K562 (cell line): Measurements from ENCODE around the gene PIP5K1B. TPM values are rescaled to one million over a fixed set of nuclear protein-coding genes. Genes with fewer than 3 reads are reported as not detected.

Source experiments
- ATAC-seq: fragments of 200-7000 bp; cut with Tn5 transposase; 3 replicates; pipeline ENCODE4 v1.9.1; 2020; ENCODE audit warnings: moderate library complexity
- BruUV-seq: library from RNA; stranded (reverse); fragments of 400-500 nt; replicated peaks from 2 replicates; lab custom pipeline; 2021; lab: Mats Ljungman, UMichigan
- CTCF ChIA-PET: fragments of 300-600 bp; formaldehyde crosslinking; extraction: SDS; loops from one replicate; lab custom pipeline; 2021; ENCODE audit warnings: low intra/inter-chr PET ratio; lab: Yijun Ruan, JAX
- POLR2A ChIA-PET: fragments of 300-600, 350-650 bp; sonication (Branson Sonifier 250); formaldehyde crosslinking; extraction: SDS; loops from one replicate; lab custom pipeline; 2021; ENCODE audit warnings: antibody characterized with exemption, inconsistent platforms; lab: Yijun Ruan, JAX
- DNase-seq, 4 experiments: peaks; one replicate each; pipeline versions ENCODE4 v3.0.0 to v3.0.0-alpha.2; 2011 to 2018; ENCODE audit warnings: low spot score in 3 of 4, mixed read lengths in 3 of 4; ENCODE audit errors: extremely low read depth in 1 of 4
- FAIRE-seq: peaks from 2 replicates; lab custom pipeline; 2011; peaks lifted over from hg19 to GRCh38; lab: Jason Lieb, UNC
- H2AFZ ChIP-seq: 2 replicates; pipeline ENCODE4 v1.6.0; 2011; ENCODE audit warnings: low read depth, low read length, control low read depth, inconsistent platforms
- H3K27ac ChIP-seq: fragments of 200-600 bp; 3 replicates; pipeline ENCODE4 v1.8.0; 2011; ENCODE audit warnings: low read depth, mild to moderate bottlenecking, control low read depth, inconsistent platforms, low read length, moderate library complexity, mixed read lengths; ENCODE audit errors: extremely low read depth
- H3K27me3 ChIP-seq, 2 experiments: fragments of 300-600 bp in 1 of 2; 2 replicates in 1 of 2; 3 replicates in 1 of 2; pipeline versions ENCODE4 v1.6.0 to v1.8.0; 2011; ENCODE audit warnings: inconsistent platforms in 2 of 2, low read length in 2 of 2, mild to moderate bottlenecking in 1 of 2, mixed read lengths in 1 of 2, moderate library complexity in 1 of 2; ENCODE audit not compliant: control insufficient read depth in 2 of 2, insufficient read depth in 2 of 2
- H3K36me3 ChIP-seq: fragments of 300-600 bp; 3 replicates; pipeline ENCODE4 v1.8.0; 2011; ENCODE audit warnings: mild to moderate bottlenecking, low read length, inconsistent platforms; ENCODE audit not compliant: control insufficient read depth, insufficient read depth
- H3K4me1 ChIP-seq, 2 experiments: fragments of 200-600 bp in 1 of 2; replicated peaks in 1 of 2; 2 replicates in 1 of 2; 3 replicates in 1 of 2; pipeline versions ENCODE4 v1.5.1 to v1.8.0; 2011; ENCODE audit warnings: inconsistent platforms in 2 of 2, low read length in 2 of 2, mild to moderate bottlenecking in 1 of 2, mixed read lengths in 1 of 2, moderate library complexity in 1 of 2; ENCODE audit not compliant: control insufficient read depth in 2 of 2, insufficient read depth in 2 of 2
- H3K4me2 ChIP-seq: 2 replicates; pipeline ENCODE4 v1.6.1; 2011; ENCODE audit warnings: low read length, control low read depth, inconsistent platforms, mixed read lengths; ENCODE audit not compliant: insufficient read depth
- H3K4me3 ChIP-seq: fragments of 200-600 bp; sonication (generic), shearing (Covaris generic); 2 replicates; pipeline ENCODE4 v1.5.1; 2016; ENCODE audit warnings: control low read depth, inconsistent platforms
- H3K79me2 ChIP-seq: fragments of 200-600 bp; 3 replicates; pipeline ENCODE4 v1.8.0; 2011; ENCODE audit warnings: low read length, inconsistent platforms; ENCODE audit not compliant: control insufficient read depth, insufficient read depth
- H3K9ac ChIP-seq, 2 experiments: 2 replicates each; pipeline versions ENCODE4 v1.6.0 to v1.6.1; 2011; ENCODE audit warnings: low read depth in 2 of 2, low read length in 2 of 2, control low read depth in 1 of 2, inconsistent platforms in 1 of 2, mild to moderate bottlenecking in 1 of 2, mixed read lengths in 1 of 2; ENCODE audit not compliant: insufficient read depth in 1 of 2
- H3K9me1 ChIP-seq: one replicate; pipeline ENCODE4 v1.6.0; 2011; ENCODE audit warnings: inconsistent platforms, mild to moderate bottlenecking, low read length, moderate library complexity; ENCODE audit not compliant: control insufficient read depth, insufficient read depth
- H3K9me3 ChIP-seq: replicated peaks from 2 replicates; pipeline ENCODE4 v1.5.1; 2011; ENCODE audit warnings: low read depth, low read length, inconsistent platforms; ENCODE audit not compliant: control insufficient read depth, insufficient read depth
- H4K20me1 ChIP-seq: replicated peaks from 2 replicates; pipeline ENCODE4 v1.6.1; 2011; ENCODE audit warnings: low read length, inconsistent platforms, mixed read lengths; ENCODE audit not compliant: control insufficient read depth, insufficient read depth
- CHD1 ChIP-seq: fragments of 200-600 bp; sonication (generic); IDR thresholded peaks from one replicate; pipeline ENCODE4 v1.6.1; 2012; ENCODE audit warnings: mild to moderate bottlenecking, moderate library complexity, low read length, inconsistent platforms
- DPF2 ChIP-seq: fragments of 450-650 bp; IDR thresholded peaks from 2 replicates; pipeline ENCODE4 v1.6.1; 2016
- FOXK2 ChIP-seq, 2 experiments: fragments of 450-650 bp; IDR thresholded peaks in 1 of 2; conservative IDR thresholded peaks in 1 of 2; 2 replicates each; pipeline ENCODE4 v1.6.1; 2016; ENCODE audit warnings: low read depth in 2 of 2, mild to moderate bottlenecking in 1 of 2
- WGBS: fragments of 100-300 bp; shearing (Covaris generic); methylation state at CpG from one replicate; pipeline ENCODE4 v1.1.6; 2016; ENCODE audit warnings: low coverage, mixed read lengths; ENCODE audit not compliant: insufficient coverage; ENCODE audit errors: missing lambda C conversion rate; 5-methylcytosine and 5-hydroxymethylcytosine counted together
- in situ Hi-C: fragments of 300-500 bp; cut with MboI; formaldehyde crosslinking; loops from 4 replicates; pipeline ENCODE4 v1.15.0; 2018; ENCODE audit warnings: inconsistent platforms, mixed read lengths
- intact Hi-C: fragments of 100-400 bp; cut with micrococcal nuclease; formaldehyde crosslinking; loops from 2 replicates; pipeline ENCODE4 v1.14.2; 2022
- polyA plus RNA-seq, 8 experiments: library from polyadenylated mRNA; depleted of rRNA in 4 of 8; stranded (reverse) in 5 of 8; unstranded in 3 of 8; fragments of >200 nt; fragmentation: Nextera tagmentation in 2 of 8; fragmentation: Illumina TruSeq in 1 of 8; extraction: Ambion mirVana in 2 of 8; extraction: Trizol in 1 of 8; gene quantifications; 2 replicates each; pipeline versions ENCODE4 v1.2.1 to v1.2.3, GENCODE V29; 2011 to 2014; ENCODE audit warnings: inconsistent platforms in 1 of 8, missing spikeins in 1 of 8
- total RNA-seq, 7 experiments: library from RNA; depleted of rRNA in 6 of 7; stranded (reverse); fragments of >200 nt in 6 of 7; fragmentation: Illumina TruSeq in 2 of 7; extraction: Trizol in 2 of 7; gene quantifications; 2 replicates each; pipeline versions ENCODE4 v1.2.1 to v1.2.3, GENCODE V29; 2011 to 2021; ENCODE audit warnings: low replicate concordance in 1 of 7
- TF ChIP-seq, protein P1 (sequence below), 3 experiments: IDR thresholded peaks in 2 of 3; conservative IDR thresholded peaks in 1 of 3; 2 replicates each; pipeline ENCODE4 v1.5.1; 2011 to 2012; ENCODE audit warnings: low read length in 3 of 3, mild to moderate bottlenecking in 3 of 3, control low read depth in 2 of 3, improper control_type of control experiment in 1 of 3, inconsistent platforms in 1 of 3, low read depth in 1 of 3, mixed read lengths in 1 of 3, moderate library complexity in 1 of 3; ENCODE audit not compliant: insufficient read depth in 2 of 3

Gene PIP5K1B
- total and polyA plus RNA-seq, 9 of the 15 experiments (the other 6 are each of a cell fraction or from before 2014, with no cell fraction given): 3.1 to 12.9 (median 7.4) TPM

DNA sequence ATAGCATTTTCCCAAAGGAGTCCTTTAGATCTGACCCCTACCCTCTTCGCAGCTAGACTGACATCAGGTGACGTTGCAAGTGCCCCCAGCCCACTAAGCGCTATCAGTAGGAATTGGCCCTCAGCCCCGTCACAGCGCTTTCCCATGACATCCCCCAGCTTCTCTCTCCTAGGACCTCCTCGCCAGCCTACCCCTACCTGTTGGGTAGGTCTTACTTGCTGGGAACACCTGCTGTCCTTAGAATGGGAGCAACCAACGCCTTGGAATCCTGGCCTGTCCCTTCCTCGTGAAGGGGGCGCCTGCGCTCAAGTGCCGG lies 584 bp upstream of the PIP5K1B start:
- peak overlapping the region; percentile 75 for H3K4me3 ChIP-seq
- peak overlapping the region; percentile 77; the same call in 2 of the 3 replicates for H3K27ac ChIP-seq
- peak overlapping the region; percentile 83 for H3K4me2 ChIP-seq

More for the DNA sequence above, 584 bp upstream of the PIP5K1B start:
- ChIA-PET CTCF (no interaction called here), POLR2A (interaction anchor here (0.9 to 1.2 kb wide), 5 partner anchors 9 to 73 kb away, joined by 3 to 4 read pairs (median 3); no protein-coding TSS in a partner anchor)
- H3K79me2 ChIP-seq: peaks cover 37% of the 10 kb centered on the region
- H3K36me3 ChIP-seq: no peaks in the 10 kb centered on the region
- in situ Hi-C loops (loop anchor here (5.0 kb wide), 1 partner anchor 73 kb away; no protein-coding TSS in a partner anchor), intact Hi-C loops (no loop called here)
- TF ChIP-seq, protein P1, sequence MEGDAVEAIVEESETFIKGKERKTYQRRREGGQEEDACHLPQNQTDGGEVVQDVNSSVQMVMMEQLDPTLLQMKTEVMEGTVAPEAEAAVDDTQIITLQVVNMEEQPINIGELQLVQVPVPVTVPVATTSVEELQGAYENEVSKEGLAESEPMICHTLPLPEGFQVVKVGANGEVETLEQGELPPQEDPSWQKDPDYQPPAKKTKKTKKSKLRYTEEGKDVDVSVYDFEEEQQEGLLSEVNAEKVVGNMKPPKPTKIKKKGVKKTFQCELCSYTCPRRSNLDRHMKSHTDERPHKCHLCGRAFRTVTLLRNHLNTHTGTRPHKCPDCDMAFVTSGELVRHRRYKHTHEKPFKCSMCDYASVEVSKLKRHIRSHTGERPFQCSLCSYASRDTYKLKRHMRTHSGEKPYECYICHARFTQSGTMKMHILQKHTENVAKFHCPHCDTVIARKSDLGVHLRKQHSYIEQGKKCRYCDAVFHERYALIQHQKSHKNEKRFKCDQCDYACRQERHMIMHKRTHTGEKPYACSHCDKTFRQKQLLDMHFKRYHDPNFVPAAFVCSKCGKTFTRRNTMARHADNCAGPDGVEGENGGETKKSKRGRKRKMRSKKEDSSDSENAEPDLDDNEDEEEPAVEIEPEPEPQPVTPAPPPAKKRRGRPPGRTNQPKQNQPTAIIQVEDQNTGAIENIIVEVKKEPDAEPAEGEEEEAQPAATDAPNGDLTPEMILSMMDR (IDR thresholded peaks at IDR 0.05 in 2 of 3, conservative IDR thresholded peaks at IDR 0.05 in 1 of 3; ENCODE audit: insufficient read depth in 2 of 3, low read depth in 1 of 3, low read length in 3 of 3): no peak
- peak; percentile 9 for TF ChIP-seq CHD1
- no peak for TF ChIP-seq FOXK2 (conservative IDR thresholded peaks at IDR 0.05 in 1 of 2, IDR thresholded peaks at IDR 0.05 in 1 of 2; ENCODE audit: low read depth in 2 of 2)
- TF ChIP-seq DPF2: 0 out of 2 replicates have a peak, but pooled peaks have one; percentile 1
- DNase-seq (no peak), ATAC-seq (no peak), FAIRE-seq (no peak)
- WGBS: 8% methylated on average over 11 of the region's 11 CpGs
- H3K4me1 ChIP-seq: peaks cover 19 to 20% of the 10 kb centered on the region in 2 experiments; a peak in 4 of 5 replicates
- no peaks in the 10 kb centered on the region for H4K20me1 ChIP-seq
- no peaks in the 10 kb centered on the region for H3K9me3 ChIP-seq
- peak overlapping the region; percentile 62 to 85; a peak in 3 of 4 replicates for H3K9ac ChIP-seq
- H3K9me1 ChIP-seq: no peaks in the 10 kb centered on the region
- no peaks in the 10 kb centered on the region for H3K27me3 ChIP-seq
- peak overlapping the region; percentile 75 for H2AFZ ChIP-seq
- no TSS peak for BruUV-seq
